ENCODE results near the gene KIF11. TPM values are rescaled to one million over a fixed set of nuclear protein-coding genes. Genes with fewer than 3 reads are reported as not detected.

KIF11 gene
- total RNA-seq, 1 experiment from 2014 or later, result 37.4 TPM

- peak overlapping the region; percentile 97 for H3K4me3 Mint-ChIP-seq (ENCODE audit: low read depth, unreplicated experiment)
- CTCF ChIA-PET, result interaction anchor here (1.4 to 1.5 kb wide), 2 partner anchors 11 to 16 kb away, joined by 3 to 13 read pairs; partner anchors contain the start of gene IDE
- peaks cover 27% of the 10 kb centered on the region for H3K4me1 Mint-ChIP-seq (ENCODE audit: low read depth, unreplicated experiment)
- H3K27me3 Mint-ChIP-seq (ENCODE audit: unreplicated experiment), result no peaks in the 10 kb centered on the region
- peak; percentile 88 for DNase-seq
- peak overlapping the region; percentile 100 for H3K27ac Mint-ChIP-seq (ENCODE audit: unreplicated experiment)
- H3K36me3 Mint-ChIP-seq (ENCODE audit: insufficient read depth, unreplicated experiment), result peaks cover 54% of the 10 kb centered on the region
- no TSS peak for BruUV-seq (replicated peaks)
- no peaks in the 10 kb centered on the region for H3K9me3 Mint-ChIP-seq (ENCODE audit: low read depth, unreplicated experiment)
- intact Hi-C loops (cut with micrococcal nuclease; ENCODE audit: unreplicated experiment), result no loop called here
- TF ChIP-seq, protein P1, sequence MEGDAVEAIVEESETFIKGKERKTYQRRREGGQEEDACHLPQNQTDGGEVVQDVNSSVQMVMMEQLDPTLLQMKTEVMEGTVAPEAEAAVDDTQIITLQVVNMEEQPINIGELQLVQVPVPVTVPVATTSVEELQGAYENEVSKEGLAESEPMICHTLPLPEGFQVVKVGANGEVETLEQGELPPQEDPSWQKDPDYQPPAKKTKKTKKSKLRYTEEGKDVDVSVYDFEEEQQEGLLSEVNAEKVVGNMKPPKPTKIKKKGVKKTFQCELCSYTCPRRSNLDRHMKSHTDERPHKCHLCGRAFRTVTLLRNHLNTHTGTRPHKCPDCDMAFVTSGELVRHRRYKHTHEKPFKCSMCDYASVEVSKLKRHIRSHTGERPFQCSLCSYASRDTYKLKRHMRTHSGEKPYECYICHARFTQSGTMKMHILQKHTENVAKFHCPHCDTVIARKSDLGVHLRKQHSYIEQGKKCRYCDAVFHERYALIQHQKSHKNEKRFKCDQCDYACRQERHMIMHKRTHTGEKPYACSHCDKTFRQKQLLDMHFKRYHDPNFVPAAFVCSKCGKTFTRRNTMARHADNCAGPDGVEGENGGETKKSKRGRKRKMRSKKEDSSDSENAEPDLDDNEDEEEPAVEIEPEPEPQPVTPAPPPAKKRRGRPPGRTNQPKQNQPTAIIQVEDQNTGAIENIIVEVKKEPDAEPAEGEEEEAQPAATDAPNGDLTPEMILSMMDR (IDR thresholded peaks at IDR 0.05; ENCODE audit: unreplicated experiment), result no peak
Observed at GRCh38 chr10:92591550-92592022, 1.3 kb upstream of the KIF11 start.

- DNase-seq, result no peak
- TSS peak; percentile 57 for BruUV-seq (replicated peaks)
- CTCF ChIA-PET, result no interaction called here
- Mint-ChIP-seq H3K27ac (ENCODE audit: unreplicated experiment) (peak overlapping the region; percentile 100), H3K4me3 (ENCODE audit: low read depth, unreplicated experiment) (peak overlapping the region; percentile 97), H3K4me1 (ENCODE audit: low read depth, unreplicated experiment) (peaks cover 32% of the 10 kb centered on the region), H3K36me3 (ENCODE audit: insufficient read depth, unreplicated experiment) (peaks cover 54% of the 10 kb centered on the region), H3K9me3 (ENCODE audit: low read depth, unreplicated experiment) (no peaks in the 10 kb centered on the region), H3K27me3 (ENCODE audit: unreplicated experiment) (no peaks in the 10 kb centered on the region)
- TF ChIP-seq, protein P1 (IDR thresholded peaks at IDR 0.05; ENCODE audit: unreplicated experiment), result no peak
- intact Hi-C loops (cut with micrococcal nuclease; ENCODE audit: unreplicated experiment), result no loop called here
Observed at GRCh38 chr10:92593619-92594588, 974 bp downstream of the KIF11 start.

DNA sequence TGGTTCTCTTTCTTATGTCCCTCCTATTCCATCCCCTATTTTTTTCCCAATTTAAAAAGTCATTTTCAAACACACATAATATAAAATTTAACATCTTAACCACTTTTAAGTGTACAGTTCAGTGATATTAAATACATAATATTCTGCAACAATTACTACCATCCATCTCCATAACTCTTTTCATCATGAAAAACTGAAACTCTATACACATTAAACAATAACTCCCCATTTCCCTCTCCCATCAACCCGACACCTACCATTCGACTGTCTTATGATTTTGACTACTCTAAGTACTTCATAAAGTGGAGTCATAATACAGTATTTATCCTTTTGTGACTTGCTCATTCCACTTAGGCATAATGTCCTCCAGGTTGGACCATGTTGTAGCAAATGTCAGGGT, 2.6 kb downstream of the KIF11 start:
- TF ChIP-seq, protein P1 (IDR thresholded peaks at IDR 0.05; ENCODE audit: unreplicated experiment), result no peak
- Mint-ChIP-seq H3K4me1 (ENCODE audit: low read depth, unreplicated experiment) (peaks cover 26% of the 10 kb centered on the region), H3K4me3 (ENCODE audit: low read depth, unreplicated experiment) (peak overlapping the region; percentile 97), H3K27ac (ENCODE audit: unreplicated experiment) (peak overlapping the region; percentile 66), H3K9me3 (ENCODE audit: low read depth, unreplicated experiment) (no peaks in the 10 kb centered on the region), H3K36me3 (ENCODE audit: insufficient read depth, unreplicated experiment) (peaks cover 52% of the 10 kb centered on the region), H3K27me3 (ENCODE audit: unreplicated experiment) (no peaks in the 10 kb centered on the region)
- BruUV-seq (replicated peaks), result no TSS peak
- DNase-seq, result no peak
- intact Hi-C loops (cut with micrococcal nuclease; ENCODE audit: unreplicated experiment), result loop anchor here (5.0 kb wide), 1 partner anchor 97 kb away; no protein-coding TSS in a partner anchor
- CTCF ChIA-PET, result no interaction called here

DNA sequence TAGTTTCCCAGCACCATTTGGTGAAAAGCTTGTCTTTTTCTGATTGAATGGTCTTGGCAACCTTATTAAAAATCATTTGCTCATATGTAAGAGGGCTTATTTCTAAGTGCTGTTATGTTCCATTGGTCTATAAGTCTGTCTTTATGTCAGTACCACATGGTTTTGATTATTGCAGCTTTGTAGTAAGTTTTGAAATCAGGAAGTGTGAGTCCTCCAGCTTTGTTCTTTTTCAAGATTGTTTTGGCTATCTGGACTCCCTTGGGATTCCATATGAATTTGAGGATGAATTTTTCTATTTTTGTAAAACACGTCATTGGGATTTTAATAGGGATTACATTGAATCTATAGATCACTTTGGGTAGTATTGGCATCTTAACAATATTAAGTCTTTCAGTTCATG, 5.4 kb downstream of the KIF11 start:
- DNase-seq, result no peak
- Mint-ChIP-seq H3K36me3 (ENCODE audit: insufficient read depth, unreplicated experiment) (peaks cover 43% of the 10 kb centered on the region), H3K9me3 (ENCODE audit: low read depth, unreplicated experiment) (no peaks in the 10 kb centered on the region), H3K27me3 (ENCODE audit: unreplicated experiment) (no peaks in the 10 kb centered on the region), H3K4me1 (ENCODE audit: low read depth, unreplicated experiment) (peaks cover 40% of the 10 kb centered on the region), H3K27ac (ENCODE audit: unreplicated experiment) (no peak overlapping the region), H3K4me3 (ENCODE audit: low read depth, unreplicated experiment) (no peak overlapping the region)
- BruUV-seq (replicated peaks), result no TSS peak
- intact Hi-C loops (cut with micrococcal nuclease; ENCODE audit: unreplicated experiment), result loop anchor here (5.0 kb wide), 1 partner anchor 94 kb away; no protein-coding TSS in a partner anchor
- TF ChIP-seq, protein P1 (IDR thresholded peaks at IDR 0.05; ENCODE audit: unreplicated experiment), result no peak
- CTCF ChIA-PET, result no interaction called here

Measured in Calu3 (cell line).